Caco-2 (cell line): ENCODE measurements around the gene FHIT. TPM values are rescaled to one million over a fixed set of nuclear protein-coding genes. Genes with fewer than 3 reads are reported as not detected.

Experiments used
- BruUV-seq: library from RNA; stranded (reverse); fragments of 400-500 nt; replicated peaks from 2 replicates; lab custom pipeline; 2021; lab: Mats Ljungman, UMichigan
- CTCF ChIA-PET: fragments of 300-600 bp; sonication (Branson Sonifier 250); formaldehyde crosslinking; loops from one replicate; lab custom pipeline; 2022; ENCODE audit warnings: antibody characterized with exemption; lab: Charles Lee
- POLR2A ChIA-PET: fragments of 300-600 bp; sonication (Branson Sonifier 250); formaldehyde crosslinking; loops from one replicate; lab custom pipeline; 2022; ENCODE audit warnings: antibody characterized with exemption; lab: Charles Lee
- DNase-seq, 2 experiments: peaks; one replicate each; pipeline versions ENCODE4 v3.0.0 to v3.0.0-alpha.2; 2020 to 2022
- H3K27me3 ChIP-seq: replicated peaks from 2 replicates; pipeline ENCODE4 v1.6.0; 2011; ENCODE audit warnings: low read length; ENCODE audit not compliant: control insufficient read depth, insufficient read depth
- H3K36me3 ChIP-seq: 2 replicates; pipeline ENCODE4 v1.5.1; 2011; ENCODE audit warnings: low read length; ENCODE audit not compliant: control insufficient read depth, insufficient read depth
- H3K4me1 ChIP-seq: fragments of 250-450 bp; sonication (Bioruptor Pico); 2 replicates; pipeline ENCODE4 v1.5.1; 2020; ENCODE audit warnings: mild to moderate bottlenecking
- H3K4me3 ChIP-seq: 2 replicates; pipeline ENCODE4 v1.5.1; 2011; ENCODE audit warnings: low read depth, mild to moderate bottlenecking, control low read depth, low read length
- H3K9me3 ChIP-seq: fragments of 250-450 bp; sonication (Bioruptor Pico); 2 replicates; pipeline ENCODE4 v1.5.1; 2020; ENCODE audit warnings: mild to moderate bottlenecking, moderate library complexity
- H3K27ac Mint-ChIP-seq: one replicate; pipeline ENCODE4 v1.8.0; 2022; ENCODE audit warnings: mixed read lengths; ENCODE audit not compliant: unreplicated experiment
- H3K27me3 Mint-ChIP-seq: one replicate; pipeline ENCODE4 v1.8.0; 2022; ENCODE audit warnings: mixed read lengths; ENCODE audit not compliant: insufficient read depth, unreplicated experiment
- H3K36me3 Mint-ChIP-seq: one replicate; pipeline ENCODE4 v1.8.0; 2022; ENCODE audit warnings: mild to moderate bottlenecking, mixed read lengths; ENCODE audit not compliant: insufficient read depth, unreplicated experiment
- H3K4me1 Mint-ChIP-seq: one replicate; pipeline ENCODE4 v1.8.0; 2022; ENCODE audit warnings: low read depth, mixed read lengths; ENCODE audit not compliant: unreplicated experiment
- H3K4me3 Mint-ChIP-seq: one replicate; pipeline ENCODE4 v1.8.0; 2022; ENCODE audit warnings: mild to moderate bottlenecking, moderate library complexity, mixed read lengths; ENCODE audit not compliant: unreplicated experiment
- H3K9me3 Mint-ChIP-seq: one replicate; pipeline ENCODE4 v1.8.0; 2022; ENCODE audit warnings: mixed read lengths; ENCODE audit not compliant: unreplicated experiment
- intact Hi-C: fragments of 100-400 bp; cut with micrococcal nuclease; formaldehyde crosslinking; loops from one replicate; pipeline ENCODE4 v1.10.0; 2022; ENCODE audit not compliant: unreplicated experiment
- total RNA-seq: library from RNA; stranded (reverse); gene quantifications from 2 replicates; pipeline ENCODE4 v1.2.3, GENCODE V29; 2022
- TF ChIP-seq, protein P1 (sequence below), 2 experiments: fragments of 200-600 bp in 1 of 2; IDR thresholded peaks; 1 replicate in 1 of 2; 2 replicates in 1 of 2; pipeline versions ENCODE4 v1.5.1 to v1.8.0; 2011 to 2022; ENCODE audit warnings: antibody characterized with exemption in 1 of 2, control low read depth in 1 of 2, inconsistent platforms in 1 of 2, low read depth in 1 of 2, low read length in 1 of 2, mild to moderate bottlenecking in 1 of 2, moderate library complexity in 1 of 2; ENCODE audit not compliant: insufficient read depth in 1 of 2, severe bottlenecking in 1 of 2, unreplicated experiment in 1 of 2

FHIT gene
- total RNA-seq, 1 experiment from 2014 or later, result 8.3 TPM

- Mint-ChIP-seq H3K27me3 (no peaks in the 10 kb centered on the region), H3K4me3 (no peak overlapping the region), H3K4me1 (peaks cover 8% of the 10 kb centered on the region), H3K27ac (no peak overlapping the region), H3K9me3 (no peaks in the 10 kb centered on the region), H3K36me3 (no peaks in the 10 kb centered on the region)
- intact Hi-C loops, result no loop called here
- no peak for DNase-seq
- Histone ChIP-seq H3K4me3 (no peak overlapping the region), H3K27me3 (no peaks in the 10 kb centered on the region; the same call in 1 of the 2 replicates), H3K9me3 (no peaks in the 10 kb centered on the region), H3K4me1 (peaks cover 9% of the 10 kb centered on the region), H3K36me3 (no peaks in the 10 kb centered on the region)
- TF ChIP-seq, protein P1, sequence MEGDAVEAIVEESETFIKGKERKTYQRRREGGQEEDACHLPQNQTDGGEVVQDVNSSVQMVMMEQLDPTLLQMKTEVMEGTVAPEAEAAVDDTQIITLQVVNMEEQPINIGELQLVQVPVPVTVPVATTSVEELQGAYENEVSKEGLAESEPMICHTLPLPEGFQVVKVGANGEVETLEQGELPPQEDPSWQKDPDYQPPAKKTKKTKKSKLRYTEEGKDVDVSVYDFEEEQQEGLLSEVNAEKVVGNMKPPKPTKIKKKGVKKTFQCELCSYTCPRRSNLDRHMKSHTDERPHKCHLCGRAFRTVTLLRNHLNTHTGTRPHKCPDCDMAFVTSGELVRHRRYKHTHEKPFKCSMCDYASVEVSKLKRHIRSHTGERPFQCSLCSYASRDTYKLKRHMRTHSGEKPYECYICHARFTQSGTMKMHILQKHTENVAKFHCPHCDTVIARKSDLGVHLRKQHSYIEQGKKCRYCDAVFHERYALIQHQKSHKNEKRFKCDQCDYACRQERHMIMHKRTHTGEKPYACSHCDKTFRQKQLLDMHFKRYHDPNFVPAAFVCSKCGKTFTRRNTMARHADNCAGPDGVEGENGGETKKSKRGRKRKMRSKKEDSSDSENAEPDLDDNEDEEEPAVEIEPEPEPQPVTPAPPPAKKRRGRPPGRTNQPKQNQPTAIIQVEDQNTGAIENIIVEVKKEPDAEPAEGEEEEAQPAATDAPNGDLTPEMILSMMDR (IDR thresholded peaks at IDR 0.05; ENCODE audit: insufficient read depth in 1 of 2, low read depth in 1 of 2, low read length in 1 of 2, severe bottlenecking in 1 of 2, unreplicated experiment in 1 of 2), result no peak
- ChIA-PET POLR2A (no interaction called here), CTCF (no interaction called here)
- no TSS peak for BruUV-seq
Observed at GRCh38 chr3:59764171-59764570, 1487.1 kb downstream of the FHIT start.

- no peaks in the 10 kb centered on the region for H3K27me3 Mint-ChIP-seq
- H3K4me1 Mint-ChIP-seq, result peaks cover 14% of the 10 kb centered on the region
- H3K36me3 ChIP-seq, result no peaks in the 10 kb centered on the region
- peaks cover 9% of the 10 kb centered on the region for H3K4me1 ChIP-seq
- TF ChIP-seq, protein P1 (IDR thresholded peaks at IDR 0.05; ENCODE audit: insufficient read depth in 1 of 2, low read depth in 1 of 2, low read length in 1 of 2, severe bottlenecking in 1 of 2, unreplicated experiment in 1 of 2), result no peak
- no peak overlapping the region for H3K4me3 ChIP-seq
- H3K27ac Mint-ChIP-seq, result no peak overlapping the region
- no peaks in the 10 kb centered on the region for H3K9me3 Mint-ChIP-seq
- no peaks in the 10 kb centered on the region; the same call in 1 of the 2 replicates for H3K27me3 ChIP-seq
- no TSS peak for BruUV-seq
- POLR2A ChIA-PET, result no interaction called here
- no peaks in the 10 kb centered on the region for H3K36me3 Mint-ChIP-seq
- H3K9me3 ChIP-seq, result no peaks in the 10 kb centered on the region
- CTCF ChIA-PET, result no interaction called here
- intact Hi-C loops, result no loop called here
- no peak overlapping the region for H3K4me3 Mint-ChIP-seq
- no peak for DNase-seq
Observed at GRCh38 chr3:59762941-59763340, 1488.3 kb downstream of the FHIT start.

DNA sequence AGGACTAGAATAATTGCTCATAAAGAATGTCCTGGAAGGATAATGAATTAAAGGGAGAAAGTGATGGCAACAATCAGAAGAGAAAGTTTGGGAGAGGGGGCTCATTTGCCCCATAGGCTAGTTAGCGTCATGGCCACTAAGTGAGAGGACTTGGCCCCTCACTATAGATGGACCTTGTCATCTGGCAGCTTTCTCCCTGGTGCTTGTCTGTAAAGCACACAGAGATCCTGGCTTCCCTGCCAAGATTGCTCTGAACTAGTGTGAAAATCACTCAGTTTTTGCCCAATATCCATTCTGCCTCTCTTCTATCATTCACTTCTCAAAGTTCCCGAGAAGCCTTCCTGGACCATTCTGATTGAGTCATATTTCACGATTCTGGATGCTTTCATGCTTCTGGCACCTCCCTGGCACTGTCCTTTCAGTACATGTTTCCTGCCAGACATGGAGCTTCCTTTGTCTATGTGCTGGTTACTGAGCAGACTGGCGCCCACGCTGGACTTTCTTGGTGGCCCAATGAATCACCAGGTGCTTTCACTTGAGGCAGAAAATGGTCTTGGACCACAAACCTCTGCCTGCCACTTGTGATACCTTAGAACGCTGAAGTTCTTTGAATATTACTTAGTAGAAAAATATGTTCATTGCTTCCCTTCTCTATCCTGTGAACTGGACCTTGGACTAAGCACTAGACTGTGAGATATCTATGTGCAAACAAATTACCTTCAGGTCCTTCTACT lies 1491.8 kb downstream of the FHIT start:
- peaks cover 9% of the 10 kb centered on the region for H3K4me1 ChIP-seq
- CTCF ChIA-PET, result no interaction called here

More for the DNA sequence above, 1491.8 kb downstream of the FHIT start:
- TF ChIP-seq, protein P1 (IDR thresholded peaks at IDR 0.05; ENCODE audit: insufficient read depth in 1 of 2, low read depth in 1 of 2, low read length in 1 of 2, severe bottlenecking in 1 of 2, unreplicated experiment in 1 of 2), result no peak
- Mint-ChIP-seq H3K4me3 (no peak overlapping the region), H3K27me3 (no peaks in the 10 kb centered on the region), H3K36me3 (no peaks in the 10 kb centered on the region), H3K9me3 (no peaks in the 10 kb centered on the region), H3K4me1 (peaks cover 14% of the 10 kb centered on the region), H3K27ac (no peak overlapping the region)
- no TSS peak for BruUV-seq
- POLR2A ChIA-PET, result no interaction called here
- DNase-seq, result no peak
- Histone ChIP-seq H3K4me3 (no peak overlapping the region), H3K27me3 (no peaks in the 10 kb centered on the region; the same call in 1 of the 2 replicates), H3K9me3 (no peaks in the 10 kb centered on the region), H3K36me3 (no peaks in the 10 kb centered on the region)
- intact Hi-C loops, result no loop called here
